DMS53 treated with DMSO at 0.1 percent for 48 hours (cell line): ENCODE data around the gene PAX5.
"Not testable (repeated sequence)": the region's sequence is repeated elsewhere in the genome, so short reads cannot be mapped to it uniquely, and the experiment has no call there.

ENCODE experiments used
- DNase-seq: peaks from one replicate; lab custom pipeline; 2025; ENCODE audit not compliant: unreplicated experiment; lab: John Stamatoyannopoulos, UW

Gene PAX5

GRCh38 chr9:36882594-36882993 is 151.5 kb downstream of the PAX5 start:
- DNase-seq: no peak

- no peak for DNase-seq
Measured at GRCh38 chr9:36881743-36882441, 152.2 kb downstream of the PAX5 start.

GRCh38 chr9:36881316-36881715 is 152.8 kb downstream of the PAX5 start:
- DNase-seq: no peak

GRCh38 chr9:36880075-36880474 is 154.0 kb downstream of the PAX5 start:
- DNase-seq: no peak

- no peak for DNase-seq
Measured at GRCh38 chr9:36878986-36879982, 154.8 kb downstream of the PAX5 start.

- no peak for DNase-seq
Measured at GRCh38 chr9:36877239-36877638, 156.8 kb downstream of the PAX5 start.

GRCh38 chr9:36876056-36876455 is 158.0 kb downstream of the PAX5 start:
- DNase-seq: no peak

- no peak for DNase-seq
Measured at GRCh38 chr9:36874921-36875320, 159.1 kb downstream of the PAX5 start.

- no peak for DNase-seq
Measured at GRCh38 chr9:36874261-36874660, 159.8 kb downstream of the PAX5 start.

GRCh38 chr9:36873247-36873875 is 160.7 kb downstream of the PAX5 start:
- DNase-seq: peak; percentile 42

- no peak for DNase-seq
Measured at GRCh38 chr9:36872641-36873040, 161.4 kb downstream of the PAX5 start.

- no peak for DNase-seq
Measured at GRCh38 chr9:36871606-36872005, 162.5 kb downstream of the PAX5 start.

- peak; percentile 69 for DNase-seq
Measured at GRCh38 chr9:36870960-36871359, 163.1 kb downstream of the PAX5 start.

GRCh38 chr9:36869605-36870004 is 164.5 kb downstream of the PAX5 start:
- DNase-seq: not testable (repeated sequence)

GRCh38 chr9:36868586-36869282 is 165.3 kb downstream of the PAX5 start:
- no peak for DNase-seq

- DNase-seq: peak; percentile 86
Measured at GRCh38 chr9:36867672-36868471, 166.2 kb downstream of the PAX5 start.

- DNase-seq: no peak
Measured at GRCh38 chr9:36867241-36867640, 166.8 kb downstream of the PAX5 start.

- DNase-seq: no peak
Measured at GRCh38 chr9:36866840-36867239, 167.2 kb downstream of the PAX5 start.

GRCh38 chr9:36865731-36866635 is 168.1 kb downstream of the PAX5 start:
- no peak for DNase-seq
